OCI-M1 (cell line): ENCODE data around the gene TSPAN15.
A peak's percentile ranks its signal among the peaks of the same experiment; 100 is the strongest.
"Not testable (repeated sequence)": the region's sequence is repeated elsewhere in the genome, so short reads cannot be mapped to it uniquely, and the experiment has no call there.

Experiments used
- DNase-seq: peaks from one replicate; lab custom pipeline; 2025; lab: John Stamatoyannopoulos, UW

Gene TSPAN15

GRCh38 chr10:69503001-69503895 lies 52.0 kb downstream of the TSPAN15 start:
- no peak for DNase-seq

- no peak for DNase-seq
These were observed 52.6 kb downstream of the TSPAN15 start for GRCh38 chr10:69503896-69504265.

GRCh38 chr10:69504576-69505250 lies 53.4 kb downstream of the TSPAN15 start:
- DNase-seq: no peak

- no peak for DNase-seq
These were observed 54.5 kb downstream of the TSPAN15 start for GRCh38 chr10:69505636-69506318.

GRCh38 chr10:69506487-69506833 lies 55.2 kb downstream of the TSPAN15 start:
- DNase-seq: no peak

GRCh38 chr10:69506834-69507713 lies 55.8 kb downstream of the TSPAN15 start:
- DNase-seq: no peak

- DNase-seq: no peak
These were observed 57.6 kb downstream of the TSPAN15 start for GRCh38 chr10:69508738-69509340.

- no peak for DNase-seq
These were observed 61.6 kb downstream of the TSPAN15 start for GRCh38 chr10:69512901-69513300.

- DNase-seq: no peak
These were observed 62.4 kb downstream of the TSPAN15 start for GRCh38 chr10:69513617-69514016.

GRCh38 chr10:69515699-69516259 lies 64.5 kb downstream of the TSPAN15 start:
- peak; percentile 82 for DNase-seq

GRCh38 chr10:69516316-69516715 lies 65.1 kb downstream of the TSPAN15 start:
- DNase-seq: peak; percentile 61

GRCh38 chr10:69516796-69517195 lies 65.5 kb downstream of the TSPAN15 start:
- DNase-seq: no peak

- DNase-seq: no peak
These were observed 66.1 kb downstream of the TSPAN15 start for GRCh38 chr10:69517271-69517848.

GRCh38 chr10:69527961-69528360 lies 76.7 kb downstream of the TSPAN15 start:
- DNase-seq: no peak

- DNase-seq: no peak
These were observed 82.4 kb downstream of the TSPAN15 start for GRCh38 chr10:69533658-69534057.

- DNase-seq: not testable (repeated sequence)
These were observed 85.3 kb downstream of the TSPAN15 start for GRCh38 chr10:69536521-69536920.

GRCh38 chr10:69537449-69537848 lies 86.2 kb downstream of the TSPAN15 start:
- DNase-seq: no peak

GRCh38 chr10:69538461-69538860 lies 87.2 kb downstream of the TSPAN15 start:
- no peak for DNase-seq

- DNase-seq: no peak
These were observed 90.2 kb downstream of the TSPAN15 start for GRCh38 chr10:69541463-69541862.

- DNase-seq: peak; percentile 29
These were observed 98.7 kb downstream of the TSPAN15 start for GRCh38 chr10:69549959-69550358.

GRCh38 chr10:69552268-69552667 lies 101.0 kb downstream of the TSPAN15 start:
- DNase-seq: no peak
